NCI-H345 (cell line): Measurements from ENCODE around the gene ABCA13.
A peak's percentile ranks its signal among the peaks of the same experiment; 100 is the strongest.

ENCODE experiments used
- DNase-seq: peaks from one replicate; lab custom pipeline; 2025; lab: John Stamatoyannopoulos, UW

Gene ABCA13

GRCh38 chr7:48366096-48366495 is 194.8 kb downstream of the ABCA13 start:
- no peak for DNase-seq

DNA sequence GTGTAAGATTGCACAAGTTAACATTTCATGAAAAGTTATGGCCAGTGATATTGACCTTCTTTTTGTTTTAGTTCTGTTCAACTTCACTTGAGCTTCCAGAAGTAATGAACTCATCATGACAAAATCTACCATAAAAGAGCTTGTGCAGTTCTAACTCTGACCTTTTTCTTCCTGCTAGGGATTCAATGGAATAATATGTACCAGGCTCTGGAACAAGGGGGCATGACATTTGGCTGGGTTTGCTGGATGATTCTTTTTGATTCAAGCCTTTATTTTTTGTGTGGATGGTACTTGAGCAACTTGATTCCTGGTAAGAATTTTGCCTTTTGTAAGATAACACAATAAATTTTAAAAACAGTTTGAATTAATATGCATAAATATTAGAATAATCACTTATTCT is 205.0 kb downstream of the ABCA13 start:
- no peak for DNase-seq

- DNase-seq: no peak
These were observed 209.7 kb downstream of the ABCA13 start for GRCh38 chr7:48380921-48381320.

DNA sequence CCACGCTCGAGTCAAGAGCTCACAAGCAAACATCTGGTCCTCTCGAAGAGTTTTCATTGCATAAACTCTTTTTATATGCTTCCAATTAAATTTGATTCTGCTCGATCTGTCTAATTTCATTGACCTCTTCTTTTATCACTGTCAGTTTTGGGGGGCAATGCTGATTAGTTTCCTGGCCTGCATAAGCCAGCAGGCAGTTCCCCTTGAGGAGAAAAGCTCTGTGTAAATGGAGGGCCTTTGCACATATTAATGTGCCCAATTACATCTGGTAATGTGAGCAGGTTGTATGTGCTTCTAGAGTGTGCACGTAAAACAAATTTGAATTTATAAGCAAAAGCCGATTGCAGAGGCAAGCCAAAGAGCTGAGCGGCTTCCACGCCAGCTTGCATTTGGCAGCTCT is 210.3 kb downstream of the ABCA13 start:
- DNase-seq: no peak

DNA sequence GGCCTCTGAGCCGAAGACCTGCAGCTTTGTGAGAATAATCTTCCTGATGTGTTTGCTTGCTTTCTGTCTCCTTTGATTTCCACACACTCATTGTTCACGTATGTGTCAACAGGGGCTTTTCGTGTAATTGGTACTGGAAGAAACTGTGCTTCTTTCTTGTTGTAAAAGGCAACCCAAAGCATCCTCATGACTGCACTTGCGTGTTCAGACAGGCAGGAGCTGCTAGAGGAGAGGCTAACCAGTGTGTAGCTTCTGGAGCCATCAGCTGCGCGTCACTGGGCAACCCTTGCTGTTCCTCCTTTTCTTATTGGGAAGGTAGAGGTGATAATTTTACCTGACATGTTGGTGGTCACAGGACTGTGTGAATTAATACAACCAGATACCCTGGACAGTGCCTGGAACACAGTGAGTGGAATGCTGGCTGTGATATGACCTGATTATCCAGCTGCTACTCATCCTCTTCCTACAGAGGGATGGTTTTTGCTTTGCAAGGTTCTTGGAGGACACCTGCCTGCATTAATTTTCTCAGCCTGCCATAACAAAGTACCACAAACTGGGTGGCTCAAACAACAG is 213.0 kb downstream of the ABCA13 start:
- no peak for DNase-seq

GRCh38 chr7:48387932-48388331 is 216.7 kb downstream of the ABCA13 start:
- no peak for DNase-seq

DNA sequence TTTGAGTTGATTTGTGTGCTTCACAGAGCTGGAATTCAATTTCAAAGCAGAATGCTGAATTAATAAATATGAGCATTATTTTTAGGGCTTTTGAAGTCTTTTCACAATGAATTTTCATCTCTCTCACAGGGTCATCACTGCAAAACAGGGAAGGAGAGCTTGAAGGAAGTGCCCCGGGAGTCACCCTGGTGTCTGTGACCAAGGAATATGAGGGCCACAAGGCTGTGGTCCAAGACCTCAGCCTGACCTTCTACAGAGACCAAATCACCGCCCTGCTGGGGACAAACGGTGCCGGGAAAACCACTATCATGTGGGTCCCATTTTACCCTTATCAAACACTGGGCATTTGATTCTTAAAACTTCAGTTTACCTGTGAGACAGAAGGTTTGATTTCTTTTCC is 217.7 kb downstream of the ABCA13 start:
- no peak for DNase-seq

DNA sequence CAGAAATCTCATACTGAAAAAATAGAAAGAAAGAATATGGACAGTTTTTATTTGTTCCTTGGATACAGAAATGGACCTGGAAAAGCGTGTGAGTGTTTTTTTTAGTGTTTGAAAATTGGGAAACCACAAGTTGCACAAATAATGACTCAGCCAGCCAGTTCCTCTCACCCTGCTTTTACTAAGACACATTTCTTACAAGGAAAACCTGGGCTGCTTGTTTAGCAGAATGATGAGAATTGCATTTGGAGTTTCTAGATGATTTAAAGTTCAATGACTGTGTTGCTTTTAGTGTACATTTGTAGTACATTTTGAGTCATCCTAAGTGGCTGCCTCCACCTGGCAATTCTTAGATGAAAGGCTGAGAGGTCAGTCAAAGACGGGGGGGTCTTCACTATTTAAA is 218.7 kb downstream of the ABCA13 start:
- no peak for DNase-seq

DNA sequence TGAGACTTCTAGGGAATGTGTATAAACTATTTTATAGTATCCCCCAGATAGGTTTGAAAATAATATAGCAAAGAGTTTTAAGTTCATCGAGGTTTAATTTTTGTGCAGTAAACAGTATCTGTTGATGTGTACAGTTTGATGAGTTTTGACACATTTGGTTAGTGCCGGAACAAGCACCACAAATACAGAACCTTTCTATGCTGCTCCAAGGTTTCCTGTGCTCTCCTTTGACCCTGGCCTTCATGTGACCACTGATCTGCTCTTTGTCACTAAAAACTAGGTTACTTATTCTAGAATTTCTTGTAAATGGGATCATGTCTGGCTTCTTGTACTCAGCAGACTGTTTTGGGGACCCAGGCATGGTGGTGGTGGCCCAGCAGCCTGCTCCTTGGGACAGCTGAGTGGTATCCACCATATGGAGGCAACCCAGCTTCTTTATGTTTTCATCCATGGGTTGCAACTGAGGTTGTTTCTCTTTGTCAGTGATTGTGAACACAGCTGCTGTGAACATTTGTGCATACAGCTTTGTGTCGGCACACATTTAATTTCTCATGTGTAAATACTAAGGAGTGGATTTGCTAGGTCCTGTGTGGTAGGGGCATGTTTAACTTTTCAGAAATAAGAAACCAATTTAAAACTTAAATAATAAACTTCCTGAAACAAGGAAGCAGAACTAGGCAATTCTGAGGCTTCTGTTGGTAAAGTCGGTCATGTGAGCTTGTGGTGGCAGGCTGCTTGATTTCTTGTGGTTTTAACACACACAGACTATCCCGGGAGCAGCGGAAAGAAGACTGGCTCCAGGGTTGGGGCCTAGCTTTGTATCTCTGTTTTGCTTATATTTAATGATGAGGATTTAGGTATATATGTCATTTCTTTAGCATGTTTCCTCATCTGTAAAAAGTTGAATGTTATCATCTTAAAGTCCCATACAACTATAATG is 219.4 kb downstream of the ABCA13 start:
- DNase-seq: no peak

GRCh38 chr7:48398191-48398590 is 226.9 kb downstream of the ABCA13 start:
- DNase-seq: no peak

- no peak for DNase-seq
These were observed 231.5 kb downstream of the ABCA13 start for GRCh38 chr7:48402721-48403120.

GRCh38 chr7:48408731-48409130 is 237.5 kb downstream of the ABCA13 start:
- DNase-seq: no peak

DNA sequence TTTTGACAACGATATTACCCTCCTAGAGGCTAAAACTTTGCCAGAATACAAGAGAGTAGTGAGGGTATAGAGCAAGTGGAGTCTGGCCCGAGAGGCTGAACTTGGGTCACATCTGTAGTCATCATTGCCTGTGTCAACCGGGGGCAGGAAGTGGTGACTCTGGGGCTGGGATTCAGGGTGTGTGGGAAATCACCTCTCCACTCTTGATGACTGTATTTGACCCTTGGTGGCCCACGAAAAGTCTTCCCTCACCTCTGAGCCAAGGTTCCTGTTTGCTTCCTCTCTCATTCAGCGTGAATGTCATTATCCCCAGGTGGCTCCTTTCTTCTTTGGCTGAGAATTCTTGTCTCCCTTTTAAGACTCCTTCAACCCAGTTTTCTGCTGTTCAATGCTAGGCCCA is 240.4 kb downstream of the ABCA13 start:
- no peak for DNase-seq

DNA sequence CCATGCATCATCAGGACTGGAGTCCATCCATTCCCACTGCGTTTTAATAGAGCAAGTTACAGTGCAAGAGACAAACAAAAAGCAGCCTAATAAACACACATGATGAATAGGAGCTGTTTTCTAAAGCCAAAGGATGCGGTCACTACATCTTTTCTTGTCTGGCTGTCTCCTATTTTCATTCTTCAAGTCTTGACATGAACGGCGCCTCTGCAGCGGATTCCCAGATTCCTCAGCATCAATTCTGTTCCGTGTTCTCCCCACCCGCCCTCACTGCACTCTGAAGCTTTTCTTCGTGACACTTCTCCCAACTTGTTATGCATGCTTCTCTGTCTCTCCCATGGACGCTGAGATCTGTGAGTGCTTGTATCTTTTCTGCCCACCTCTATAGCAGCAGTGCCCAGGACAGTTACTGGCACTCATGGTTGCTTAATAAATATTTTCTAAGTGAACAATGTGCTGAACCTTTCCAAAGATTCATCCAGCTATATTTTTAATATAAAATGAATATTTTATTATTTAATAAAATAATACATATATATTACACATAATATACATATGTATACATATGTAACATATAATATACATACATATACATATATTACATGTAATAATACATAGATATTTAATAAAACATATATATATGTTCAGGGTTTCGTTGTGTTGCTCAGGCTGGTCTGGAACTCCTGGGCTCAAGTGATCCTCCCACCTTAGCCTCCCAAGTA is 242.9 kb downstream of the ABCA13 start:
- DNase-seq: no peak

DNA sequence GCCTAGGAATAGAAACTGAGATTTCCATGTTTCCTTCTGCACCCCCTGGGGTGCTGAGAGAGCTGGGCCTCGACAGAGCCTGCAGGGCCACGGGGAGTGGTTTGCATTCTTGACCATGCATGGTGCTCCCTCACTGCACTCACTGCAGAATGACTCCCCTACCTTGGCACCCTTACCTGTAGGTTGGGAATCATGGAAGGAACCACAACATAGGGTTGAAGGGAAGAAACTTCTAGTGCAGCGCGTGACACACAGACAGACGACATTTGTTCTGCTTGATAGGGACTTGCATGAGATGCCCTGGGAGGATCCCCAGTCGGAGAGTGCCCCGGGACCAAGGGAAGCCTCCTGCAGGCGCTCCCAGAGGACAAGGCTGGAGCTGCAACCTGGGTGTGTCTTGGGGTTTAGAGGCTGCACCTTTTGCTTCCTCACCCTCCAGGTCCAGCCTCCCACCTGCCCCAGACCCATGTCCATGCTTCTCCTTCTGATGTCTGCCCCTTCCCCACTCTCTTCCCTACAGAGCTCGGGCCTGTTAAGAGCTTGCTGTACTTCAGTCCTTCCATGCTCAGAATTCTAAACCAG is 245.2 kb downstream of the ABCA13 start:
- no peak for DNase-seq

GRCh38 chr7:48419401-48419800 is 248.1 kb downstream of the ABCA13 start:
- no peak for DNase-seq

DNA sequence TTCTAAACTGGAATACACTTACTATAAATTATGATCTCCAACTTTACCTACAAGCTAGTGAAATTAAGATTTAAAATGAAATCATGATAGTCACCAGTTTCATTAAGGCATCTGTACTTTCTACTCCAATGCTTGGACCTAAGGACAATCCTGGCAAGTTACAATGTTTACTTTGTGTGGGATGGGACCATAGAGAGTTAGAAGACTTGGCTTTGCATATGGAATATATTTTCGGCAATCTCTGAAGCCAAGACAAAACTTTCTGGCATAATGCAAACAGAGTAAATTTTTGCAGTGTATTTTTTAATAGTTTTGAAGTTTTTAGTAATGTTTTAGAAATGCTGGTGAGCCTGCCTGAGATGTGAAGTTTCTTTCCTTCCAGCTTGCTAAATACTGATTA is 248.9 kb downstream of the ABCA13 start:
- DNase-seq: no peak

GRCh38 chr7:48421357-48421756 is 250.1 kb downstream of the ABCA13 start:
- DNase-seq: no peak

DNA sequence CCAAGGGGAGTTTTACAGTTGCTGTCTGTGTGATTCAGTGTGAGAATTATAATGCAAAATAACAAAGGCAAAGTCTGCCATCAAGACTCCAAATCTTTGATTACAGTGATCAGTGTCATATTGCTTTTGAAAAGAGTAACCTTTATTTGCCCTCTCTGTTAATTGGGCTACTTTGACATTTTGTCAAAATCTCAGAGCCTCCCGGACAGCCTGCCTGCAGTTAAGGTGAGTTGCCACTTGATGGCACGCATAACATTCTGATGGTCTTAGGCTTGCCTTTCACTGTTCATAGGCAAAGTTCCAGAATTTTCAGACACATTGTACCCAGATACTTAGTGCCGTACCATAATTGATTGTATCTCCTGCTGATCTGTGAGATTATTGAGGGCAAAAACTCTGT is 253.5 kb downstream of the ABCA13 start:
- peak; percentile 24 for DNase-seq

GRCh38 chr7:48426331-48426965 is 255.2 kb downstream of the ABCA13 start:
- DNase-seq: peak; percentile 29

GRCh38 chr7:48426966-48427555 is 255.8 kb downstream of the ABCA13 start:
- DNase-seq: peak; percentile 77

DNA sequence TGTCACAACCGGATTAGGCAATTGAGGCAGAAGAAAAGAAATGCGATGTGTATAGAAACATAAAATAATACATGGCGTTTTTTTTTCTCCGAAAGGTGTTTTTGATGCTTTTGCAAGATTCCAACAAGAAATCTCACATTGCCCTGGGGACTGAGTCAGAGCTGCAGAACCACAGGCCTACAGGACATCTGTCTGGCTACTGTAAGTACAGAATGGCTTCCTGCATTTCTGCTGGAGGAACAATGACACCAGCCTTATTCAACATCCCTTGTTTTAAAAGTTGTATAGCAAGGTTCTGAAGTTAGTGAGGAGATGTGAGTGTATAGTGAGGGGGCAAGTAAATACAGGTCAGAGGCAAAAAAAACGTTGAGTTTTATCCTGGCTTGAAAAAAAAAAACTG is 256.4 kb downstream of the ABCA13 start:
- no peak for DNase-seq
